Medulla oblongata (tissue), 1 donor: Measurements from ENCODE around the gene HEY2.
"Not testable (repeated sequence)": the region's sequence is repeated elsewhere in the genome, so short reads cannot be mapped to it uniquely, and the experiment has no call there.

Experiments
- DNase-seq: peaks from one replicate; pipeline ENCODE4 v3.0.0-alpha.2; 2015; ENCODE audit errors: extremely low spot score

Gene HEY2

DNA sequence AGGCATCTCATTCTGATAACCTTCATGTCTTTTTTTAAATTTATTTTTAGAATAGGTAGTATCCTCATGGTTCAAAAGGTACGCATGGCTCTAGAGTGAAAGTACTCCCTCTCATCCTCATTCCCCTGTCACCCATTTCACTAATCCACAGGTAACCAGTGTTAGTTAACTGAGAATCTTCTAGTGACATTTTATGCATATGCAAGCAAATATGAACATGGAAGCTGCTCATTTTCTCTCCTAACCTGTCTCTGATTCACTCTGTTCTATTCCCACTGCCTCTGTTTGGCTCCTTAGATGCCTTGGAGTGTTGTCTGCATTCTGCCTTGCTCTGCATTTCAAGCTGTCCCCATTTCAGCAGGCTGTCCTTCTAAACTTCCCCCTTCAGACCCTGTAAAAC, 45.9 kb downstream of the HEY2 start:
- no peak for DNase-seq

DNA sequence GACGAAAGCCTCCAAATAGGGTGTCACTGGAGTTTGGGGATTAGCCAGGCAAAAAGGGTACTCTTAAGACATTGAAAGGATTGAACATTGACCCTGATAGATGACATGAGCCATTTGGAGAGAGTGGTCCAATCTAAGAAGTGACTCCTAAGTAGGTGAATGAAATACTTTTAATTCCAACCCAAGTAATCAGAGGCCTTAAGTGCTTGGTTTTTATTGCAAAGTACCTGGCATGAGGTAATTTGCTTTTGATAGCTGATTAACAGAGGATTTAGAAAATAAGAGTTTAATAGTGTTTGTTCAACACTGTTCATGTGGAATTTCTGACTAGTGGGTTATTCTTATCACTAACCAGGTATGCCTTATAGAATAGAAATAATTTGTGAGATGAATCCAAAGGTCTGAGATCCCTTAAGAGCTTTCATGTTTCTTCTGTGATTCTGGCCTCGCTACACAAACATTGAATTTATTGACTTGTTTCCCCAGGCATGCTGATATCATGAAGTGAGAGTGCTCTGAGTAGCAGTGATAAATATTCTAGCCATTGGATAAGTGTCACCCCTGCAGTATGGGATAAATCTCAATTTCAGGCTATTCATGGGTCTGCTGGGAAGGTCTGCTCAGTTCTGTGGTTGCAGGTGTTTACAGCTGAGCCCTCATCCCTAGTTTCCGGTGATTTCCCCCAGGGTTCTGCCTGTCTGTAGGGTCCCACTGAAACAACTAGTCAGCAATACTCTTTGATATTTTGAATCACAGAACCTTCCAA, 47.9 kb downstream of the HEY2 start:
- DNase-seq, result no peak

DNA sequence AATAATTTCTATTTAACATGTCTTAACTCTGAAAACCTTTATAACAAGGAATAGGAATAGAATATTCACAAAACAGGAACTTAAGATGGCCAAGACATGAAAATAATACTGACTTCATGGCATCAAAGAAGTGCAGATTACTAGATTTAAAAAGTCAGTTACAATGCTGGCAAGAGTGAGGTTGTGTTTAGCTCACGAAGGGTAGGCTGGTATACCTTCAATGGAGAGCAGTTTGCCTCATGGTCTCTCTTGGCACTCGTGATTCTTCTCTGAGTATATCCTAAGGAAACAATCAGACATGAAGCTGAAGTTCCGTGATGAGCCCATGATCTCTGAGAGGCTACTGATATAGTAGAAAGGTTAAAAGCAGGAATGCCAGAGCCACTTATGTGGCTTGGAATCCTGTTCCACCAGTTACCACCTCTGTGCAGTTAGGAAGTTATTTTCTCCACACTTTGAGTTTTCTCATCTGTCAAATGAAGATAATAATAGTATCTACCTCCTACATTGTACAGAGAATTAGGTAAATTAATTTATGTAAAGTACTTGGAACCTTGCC, 48.5 kb downstream of the HEY2 start:
- DNase-seq, result no peak

DNA sequence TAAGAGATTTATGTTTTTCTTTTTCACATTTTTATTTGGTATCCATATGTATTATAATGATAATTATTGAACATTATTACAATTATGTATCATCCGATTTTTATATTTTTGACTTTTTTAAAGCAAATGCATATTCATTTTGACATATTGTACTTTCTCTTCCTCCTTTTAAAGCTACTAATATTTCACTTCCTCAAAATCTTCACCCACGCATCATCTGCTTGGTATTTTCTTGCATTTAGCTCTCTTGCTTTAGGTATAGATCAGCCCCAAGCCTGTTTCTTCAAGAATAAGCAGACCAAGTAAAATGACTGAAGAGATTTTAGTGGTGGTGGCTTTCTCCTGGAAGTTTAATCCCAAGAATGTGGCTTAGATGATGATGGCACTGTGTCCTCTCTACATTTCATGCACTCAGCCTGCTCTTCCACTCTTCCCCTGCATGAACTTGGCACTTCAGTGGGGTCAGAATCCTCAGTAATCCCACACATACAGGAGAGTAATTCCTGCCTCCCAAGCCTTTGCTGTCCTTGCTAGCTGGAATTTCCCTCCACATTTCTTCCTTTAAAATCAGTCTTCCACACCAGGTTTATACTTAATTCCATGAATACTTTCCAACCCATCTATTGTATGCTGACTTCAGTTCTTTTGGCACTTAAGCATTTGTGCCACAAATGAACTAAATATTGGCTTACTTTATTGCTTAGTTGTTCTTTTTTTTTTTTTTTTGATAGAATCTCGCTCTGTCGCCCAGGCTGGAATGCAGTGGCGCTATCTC, 49.5 kb downstream of the HEY2 start:
- peak; percentile 51 for DNase-seq

DNA sequence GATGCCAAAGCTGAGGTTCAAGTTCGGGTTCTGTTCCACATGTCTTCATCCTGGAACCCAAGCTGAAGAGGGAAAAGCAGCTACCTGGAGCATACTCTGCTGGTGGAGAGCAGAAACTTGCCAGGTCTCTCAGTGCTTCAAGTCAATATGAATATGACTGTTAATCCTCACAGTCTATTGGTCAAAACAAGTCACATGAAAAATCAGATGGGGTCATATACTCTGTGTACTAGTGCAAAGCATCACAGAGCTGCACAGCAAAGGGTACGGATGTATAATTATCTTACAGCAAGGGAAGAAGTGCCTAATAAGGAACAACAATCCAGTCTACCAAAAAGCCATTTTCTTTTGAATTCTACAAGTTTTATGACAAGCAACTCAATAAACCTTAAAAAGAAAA, 53.0 kb downstream of the HEY2 start:
- no peak for DNase-seq

DNA sequence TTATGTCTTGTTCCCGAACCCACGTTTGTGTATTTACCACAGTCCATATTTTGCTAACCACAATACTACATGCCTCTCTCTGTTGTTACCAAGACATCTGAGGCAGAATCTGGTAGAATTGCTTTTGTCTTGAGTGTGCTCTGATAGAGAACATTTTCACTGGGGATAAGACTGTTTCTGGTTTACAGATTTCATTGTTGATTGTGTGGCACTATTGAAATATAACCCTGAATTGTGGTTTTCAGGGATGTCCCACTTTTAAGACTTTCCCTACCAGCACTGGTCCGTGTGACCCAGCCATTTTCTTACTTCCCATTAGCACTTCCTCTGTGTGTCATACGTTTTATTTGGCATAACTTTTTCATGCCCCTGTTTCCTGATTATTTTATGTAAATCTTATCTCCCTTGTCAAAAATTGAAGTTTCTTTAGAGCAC, 53.5 kb downstream of the HEY2 start:
- DNase-seq, result peak; percentile 65

DNA sequence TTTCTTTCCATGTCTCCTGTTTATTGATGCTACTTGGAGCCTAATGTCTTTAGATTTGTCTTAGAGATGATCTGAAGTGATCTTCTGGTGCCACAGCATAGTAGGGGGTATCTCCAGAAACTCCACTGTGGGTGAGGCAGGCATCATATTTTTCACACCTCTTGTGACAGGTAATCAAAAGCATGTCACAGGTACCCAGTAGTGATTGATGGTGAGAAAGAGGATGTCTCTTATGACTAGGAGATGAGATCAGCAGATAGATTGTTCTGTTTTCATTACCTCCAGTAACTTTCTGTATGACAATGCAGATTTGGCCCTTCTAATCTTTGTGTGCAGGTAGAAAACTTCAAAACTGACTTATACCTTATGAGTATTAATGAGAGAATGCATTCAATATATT, 54.8 kb downstream of the HEY2 start:
- no peak for DNase-seq

DNA sequence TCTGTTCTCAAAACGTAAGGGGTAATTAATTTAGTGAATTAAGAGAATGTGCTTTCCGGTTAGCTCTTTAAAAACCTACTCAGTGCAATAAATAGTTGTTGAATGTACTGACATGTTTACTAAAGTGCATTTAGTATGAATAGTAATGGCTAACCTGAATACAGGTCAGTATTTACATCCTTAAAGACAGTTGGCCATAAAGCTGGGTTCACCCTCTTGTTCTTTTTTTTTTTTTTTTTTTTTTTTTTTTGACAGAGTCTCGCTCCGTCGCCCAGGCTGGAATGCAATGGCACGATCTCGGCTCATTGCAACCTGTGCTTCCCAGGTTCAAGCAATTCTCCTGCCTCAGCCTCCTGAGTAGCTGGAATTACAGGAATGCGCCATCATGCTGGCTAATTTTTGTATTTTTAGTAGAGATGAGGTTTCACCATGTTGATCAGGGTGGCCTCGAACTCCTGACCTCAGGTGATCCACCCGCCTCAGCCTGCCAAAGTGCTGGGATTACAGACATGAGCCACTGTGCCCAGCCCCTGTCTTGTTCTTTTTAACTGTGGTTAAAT, 55.5 kb downstream of the HEY2 start:
- DNase-seq, result not testable (repeated sequence)

DNA sequence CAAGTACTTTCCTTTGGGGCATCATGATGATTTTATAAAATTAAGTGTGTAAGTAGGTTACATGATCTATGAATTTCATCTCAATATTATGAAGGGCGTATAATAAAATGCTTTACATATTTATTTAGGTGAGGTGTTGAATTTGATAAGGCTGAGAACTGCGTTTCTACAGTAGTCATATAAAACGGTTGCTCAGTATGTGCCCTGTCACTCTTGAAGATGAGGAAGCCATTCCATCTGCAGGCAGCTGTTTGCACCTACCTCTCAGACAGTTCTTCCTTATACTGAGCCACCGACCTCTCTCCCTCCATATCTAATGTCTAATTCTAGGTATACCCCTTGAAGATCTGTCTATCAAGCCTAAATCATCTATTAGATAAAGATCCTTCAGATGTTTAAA, 57.4 kb downstream of the HEY2 start:
- no peak for DNase-seq

DNA sequence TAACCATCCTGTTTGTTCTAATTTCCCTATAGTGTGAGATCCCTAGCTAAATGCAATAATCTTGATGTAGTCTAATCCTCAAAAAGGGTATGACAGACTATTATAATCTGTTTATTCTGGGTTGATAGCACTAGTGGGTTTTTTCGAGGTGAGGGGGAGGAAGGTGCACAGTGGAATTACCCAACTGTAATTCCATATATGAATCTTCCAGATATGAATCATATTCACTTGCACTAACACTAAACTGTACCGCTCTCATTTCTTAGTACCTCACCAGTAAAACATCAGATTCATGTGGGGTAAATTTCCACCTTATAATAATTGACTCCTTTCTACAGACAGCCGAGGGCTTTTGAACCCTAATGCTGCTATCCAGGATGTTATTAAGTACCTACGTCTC, 57.9 kb downstream of the HEY2 start:
- DNase-seq, result no peak

DNA sequence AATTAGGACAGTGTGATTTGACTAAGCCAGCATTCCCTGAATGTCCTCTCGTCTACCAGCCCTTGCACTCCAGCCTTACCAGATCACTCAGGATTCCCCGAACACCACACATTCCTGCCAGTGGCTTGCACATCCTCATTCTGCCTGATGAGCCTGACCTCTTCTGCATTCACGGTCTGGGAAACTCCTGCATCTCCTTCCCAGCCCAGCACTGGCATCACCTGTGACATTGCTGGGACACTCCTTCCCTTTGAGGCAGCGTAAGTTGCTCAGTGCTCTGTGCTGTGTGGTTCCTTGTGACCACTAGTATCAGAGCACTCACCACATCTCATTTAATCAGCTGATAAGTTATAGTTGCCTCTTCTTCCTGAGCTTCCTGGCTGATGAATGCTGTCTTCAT, 58.6 kb downstream of the HEY2 start:
- DNase-seq, result no peak

DNA sequence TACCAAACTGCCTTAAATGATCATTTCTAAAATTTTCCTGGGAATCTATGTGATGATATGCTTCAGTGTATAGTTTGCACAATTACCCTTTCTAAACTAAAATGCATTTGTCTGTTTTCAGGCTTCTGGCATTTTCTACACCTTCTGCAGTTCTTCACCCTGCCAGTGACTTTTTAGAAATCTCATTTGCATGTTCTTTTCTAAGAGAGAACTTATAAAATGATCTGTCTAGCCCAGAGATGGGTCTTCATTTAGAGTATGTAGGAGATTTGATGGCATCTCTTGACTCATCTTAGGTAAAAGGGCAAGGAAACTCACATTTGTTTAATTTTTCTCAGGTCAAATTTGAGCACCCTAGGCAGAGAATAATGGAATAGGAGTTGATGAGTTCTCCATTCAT, 59.2 kb downstream of the HEY2 start:
- no peak for DNase-seq

DNA sequence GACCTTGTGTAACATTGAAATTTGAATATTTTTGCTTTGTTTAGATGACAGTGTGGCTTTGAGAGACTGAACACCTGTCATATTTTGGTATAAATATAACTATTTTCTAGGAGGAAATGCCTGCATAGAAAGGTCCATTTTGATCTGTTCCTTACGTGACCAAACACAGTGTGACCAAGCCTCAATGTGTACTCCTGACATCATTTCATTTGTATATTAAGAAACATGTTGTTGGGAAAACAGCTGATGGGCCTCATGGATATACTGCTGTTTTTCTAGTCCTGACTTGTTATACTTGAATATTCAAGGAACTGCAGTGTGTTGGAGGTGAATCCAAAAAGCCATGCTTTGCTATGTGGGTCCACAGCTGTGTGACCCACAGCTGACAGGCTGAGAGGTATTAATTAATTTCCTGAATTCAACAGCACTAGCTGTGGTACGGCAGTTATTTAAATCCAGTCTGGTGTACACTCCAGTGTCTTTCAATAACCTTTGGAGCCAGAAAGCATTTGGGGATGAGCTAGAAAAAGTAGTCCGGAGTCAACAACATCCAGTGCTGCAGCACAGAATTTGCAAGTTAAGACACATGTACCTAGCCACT, 60.2 kb downstream of the HEY2 start:
- no peak for DNase-seq

DNA sequence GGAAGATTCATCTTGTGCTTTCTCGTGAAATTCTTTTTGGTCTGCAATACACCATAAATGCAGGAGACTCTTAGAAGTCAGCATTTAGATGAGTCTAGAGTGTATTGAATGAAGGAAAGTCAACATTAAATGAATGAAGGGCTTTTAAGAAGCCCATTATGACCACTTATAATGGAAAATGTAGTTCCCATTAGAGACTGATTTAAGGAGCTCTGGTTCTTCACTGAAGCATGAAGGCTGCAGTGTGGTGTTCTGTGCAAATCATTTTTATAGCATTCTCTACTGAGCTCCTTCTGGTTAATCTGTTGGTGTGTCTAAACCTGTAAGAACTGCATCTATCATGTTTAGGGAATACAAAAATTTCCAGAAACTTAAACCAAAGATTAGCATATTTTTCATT, 61.0 kb downstream of the HEY2 start:
- DNase-seq, result no peak
